Measurements from ENCODE around the gene MMD. TPM values are rescaled to one million over a fixed set of nuclear protein-coding genes. Genes with fewer than 3 reads are reported as not detected.
"Not testable (repeated sequence)": the region's sequence is repeated elsewhere in the genome, so short reads cannot be mapped to it uniquely, and the experiment has no call there.

Gene MMD
- total RNA-seq, 1 donor from 2014 or later: 22.3 TPM

- no peaks in the 10 kb centered on the region for H3K27me3 ChIP-seq (ENCODE audit: control insufficient read depth, insufficient read depth, low read length)
- no peaks in the 10 kb centered on the region for H3K36me3 ChIP-seq (ENCODE audit: control insufficient read depth, insufficient read depth, low read length)
- no peak for DNase-seq (ENCODE audit: low read depth)
- H3K4me3 ChIP-seq (ENCODE audit: low read depth, low read length): no peak overlapping the region
- TF ChIP-seq CTCF (IDR thresholded peaks at IDR 0.05; ENCODE audit: insufficient read depth, low read length, poor library complexity, severe bottlenecking): no peak
These were observed 25.7 kb downstream of the MMD start for GRCh38 chr17:55395803-55396505.

- no peaks in the 10 kb centered on the region for H3K36me3 ChIP-seq (ENCODE audit: control insufficient read depth, insufficient read depth, low read length)
- H3K27me3 ChIP-seq (ENCODE audit: control insufficient read depth, insufficient read depth, low read length): no peaks in the 10 kb centered on the region
- no peak overlapping the region for H3K4me3 ChIP-seq (ENCODE audit: low read depth, low read length)
- DNase-seq (ENCODE audit: low read depth): no peak
- TF ChIP-seq CTCF (IDR thresholded peaks at IDR 0.05; ENCODE audit: insufficient read depth, low read length, poor library complexity, severe bottlenecking): no peak
These were observed 27.1 kb downstream of the MMD start for GRCh38 chr17:55394357-55395021.

GRCh38 chr17:55391764-55392467 lies 29.7 kb downstream of the MMD start:
- no peak for TF ChIP-seq CTCF (IDR thresholded peaks at IDR 0.05; ENCODE audit: insufficient read depth, low read length, poor library complexity, severe bottlenecking)
- Histone ChIP-seq H3K36me3 (ENCODE audit: control insufficient read depth, insufficient read depth, low read length) (no peaks in the 10 kb centered on the region), H3K27me3 (ENCODE audit: control insufficient read depth, insufficient read depth, low read length) (no peaks in the 10 kb centered on the region), H3K4me3 (ENCODE audit: low read depth, low read length) (no peak overlapping the region)
- DNase-seq (ENCODE audit: low read depth): no peak

- no peaks in the 10 kb centered on the region for H3K36me3 ChIP-seq (ENCODE audit: control insufficient read depth, insufficient read depth, low read length)
- H3K27me3 ChIP-seq (ENCODE audit: control insufficient read depth, insufficient read depth, low read length): no peaks in the 10 kb centered on the region
- TF ChIP-seq CTCF (IDR thresholded peaks at IDR 0.05; ENCODE audit: insufficient read depth, low read length, poor library complexity, severe bottlenecking): no peak
- no peak overlapping the region for H3K4me3 ChIP-seq (ENCODE audit: low read depth, low read length)
- DNase-seq (ENCODE audit: low read depth): no peak
These were observed 30.3 kb downstream of the MMD start for GRCh38 chr17:55391244-55391757.

- DNase-seq (ENCODE audit: low read depth): no peak
- no peak for TF ChIP-seq CTCF (IDR thresholded peaks at IDR 0.05; ENCODE audit: insufficient read depth, low read length, poor library complexity, severe bottlenecking)
These were observed 31.2 kb downstream of the MMD start for GRCh38 chr17:55390364-55390977.

GRCh38 chr17:55389715-55390114 lies 31.9 kb downstream of the MMD start:
- H3K27me3 ChIP-seq (ENCODE audit: control insufficient read depth, insufficient read depth, low read length); DNase-seq (ENCODE audit: low read depth); H3K4me3 ChIP-seq (ENCODE audit: low read depth, low read length); H3K36me3 ChIP-seq (ENCODE audit: control insufficient read depth, insufficient read depth, low read length): not testable (repeated sequence)

More at GRCh38 chr17:55390364-55390977, 31.2 kb downstream of the MMD start:
- Histone ChIP-seq H3K36me3 (ENCODE audit: control insufficient read depth, insufficient read depth, low read length) (no peaks in the 10 kb centered on the region), H3K27me3 (ENCODE audit: control insufficient read depth, insufficient read depth, low read length) (no peaks in the 10 kb centered on the region), H3K4me3 (ENCODE audit: low read depth, low read length) (no peak overlapping the region)
